Thoracic aorta (tissue), 2 donors: ENCODE data around the gene MOV10L1. TPM values are rescaled to one million over a fixed set of nuclear protein-coding genes. Genes with fewer than 3 reads are reported as not detected.

Source experiments
- ATAC-seq: fragments of 150-250 bp; one replicate; pipeline ENCODE4 v1.8.0; 2017; ENCODE audit warnings: low read depth; ENCODE audit not compliant: insufficient number of reproducible peaks, low FRiP score
- DNase-seq: peaks from one replicate; pipeline ENCODE4 v3.0.0-alpha.2; 2020; ENCODE audit warnings: low spot score
- H3K27ac ChIP-seq, 2 donors: fragments of 200-600 bp; sonication (generic); 1 replicate in 1 of 2; 2 replicates in 1 of 2; pipeline ENCODE4 v1.5.1; 2016; ENCODE audit warnings: mild to moderate bottlenecking in 2 of 2, moderate library complexity in 2 of 2
- H3K27me3 ChIP-seq: fragments of 200-600 bp; sonication (generic); replicated peaks from 2 replicates; pipeline ENCODE4 v1.6.0; 2016; ENCODE audit warnings: mild to moderate bottlenecking; ENCODE audit not compliant: insufficient read depth
- H3K36me3 ChIP-seq: fragments of 200-600 bp; sonication (generic); one replicate; pipeline ENCODE4 v1.5.1; 2016
- H3K4me1 ChIP-seq, 2 donors: fragments of 200-600 bp; sonication (generic); 1 replicate in 1 of 2; 2 replicates in 1 of 2; pipeline versions ENCODE4 v1.5.1 to v1.6.0; 2016; ENCODE audit warnings: low read depth in 2 of 2, mild to moderate bottlenecking in 1 of 2; ENCODE audit not compliant: control insufficient read depth in 1 of 2
- H3K4me3 ChIP-seq: fragments of 200-600 bp; sonication (generic); 2 replicates; pipeline ENCODE4 v1.5.1; 2016; ENCODE audit warnings: mild to moderate bottlenecking
- H3K9me3 ChIP-seq: fragments of 200-600 bp; sonication (generic); 2 replicates; pipeline ENCODE4 v1.5.1; 2016
- CTCF ChIP-seq: fragments of 200-600 bp; sonication (generic); IDR thresholded peaks from one replicate; pipeline ENCODE4 v1.5.1; 2019; ENCODE audit warnings: antibody characterized with exemption
- total RNA-seq, 2 donors: library from RNA; depleted of rRNA; stranded (reverse); fragments of >200 nt; gene quantifications; one replicate each; pipeline versions ENCODE4 v1.1.0 to v1.2.3, GENCODE V29; 2016

MOV10L1 gene
- total RNA-seq, 2 donors from 2014 or later, result 4.6 to 7.4 TPM

- Histone ChIP-seq H3K4me3 (no peak overlapping the region), H3K9me3 (no peaks in the 10 kb centered on the region), H3K27me3 (no peaks in the 10 kb centered on the region), H3K36me3 (no peaks in the 10 kb centered on the region), H3K27ac (no peak overlapping the region), H3K4me1 (peaks cover 5 to 12% of the 10 kb centered on the region in 2 donors)
- DNase-seq, result no peak
- ATAC-seq, result no peak
- no peak for TF ChIP-seq CTCF
Measured at GRCh38 chr22:50107529-50107928, 17.7 kb downstream of the MOV10L1 start.

- no peak overlapping the region for H3K4me3 ChIP-seq
- H3K4me1 ChIP-seq, result peaks cover 8 to 44% of the 10 kb centered on the region in 2 donors
- TF ChIP-seq CTCF, result no peak
- no peaks in the 10 kb centered on the region for H3K36me3 ChIP-seq
- H3K27me3 ChIP-seq, result no peaks in the 10 kb centered on the region
- ATAC-seq (no peak), DNase-seq (no peak)
- H3K9me3 ChIP-seq, result no peaks in the 10 kb centered on the region
- H3K27ac ChIP-seq, result no peak overlapping the region
Measured at GRCh38 chr22:50111056-50111455, 21.2 kb downstream of the MOV10L1 start.

DNA sequence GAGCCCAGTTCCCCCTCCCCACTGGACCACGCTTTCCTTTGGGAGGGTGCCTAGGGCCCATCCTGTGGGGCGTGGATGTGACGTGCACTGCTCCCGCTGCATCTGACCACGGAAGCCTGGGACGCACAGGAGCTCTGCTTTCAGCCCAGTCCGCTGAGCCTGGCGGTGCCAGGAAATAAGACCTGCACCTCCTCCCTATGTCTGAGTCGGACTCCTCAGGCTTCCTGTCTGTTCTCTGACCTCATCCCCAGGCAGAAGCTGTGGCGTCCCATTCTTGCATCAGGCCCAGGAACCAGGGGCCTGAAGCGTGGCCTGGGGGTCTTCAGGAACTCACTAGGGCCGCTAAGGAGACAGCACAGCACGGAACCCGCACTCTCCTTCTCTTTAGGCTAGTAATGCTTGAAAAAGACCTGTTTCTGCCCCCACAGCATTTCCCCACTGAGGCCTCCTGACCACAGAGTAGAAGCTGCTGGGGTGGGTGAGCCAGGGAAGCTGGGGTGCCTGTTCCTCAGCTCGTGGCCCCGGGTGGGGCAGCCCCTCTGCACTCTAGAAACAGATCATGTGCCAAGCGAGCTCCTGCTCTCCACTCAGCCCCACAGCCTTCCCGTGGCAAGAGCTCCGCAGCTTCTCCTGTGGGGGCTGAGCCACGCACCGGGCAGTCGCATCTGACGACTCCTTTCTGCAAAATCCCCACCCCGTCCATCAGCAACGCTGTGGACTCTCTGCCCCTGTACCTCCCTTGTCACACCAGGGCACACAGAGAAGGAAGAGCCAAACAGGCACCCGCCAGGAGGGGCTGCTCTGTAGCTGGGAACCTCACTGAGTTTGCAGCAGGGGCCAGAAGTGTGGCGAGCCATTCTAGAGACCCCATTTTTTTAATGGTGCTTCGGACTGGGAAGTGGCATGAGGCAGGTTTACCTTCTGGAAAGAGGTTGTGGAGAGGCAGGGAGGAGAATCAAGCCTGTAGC lies 22.6 kb downstream of the MOV10L1 start:
- ATAC-seq (peak; percentile 13), DNase-seq (no peak)
- H3K36me3 ChIP-seq, result no peaks in the 10 kb centered on the region
- no peak for TF ChIP-seq CTCF
- no peaks in the 10 kb centered on the region for H3K9me3 ChIP-seq
- H3K27ac ChIP-seq, result peak overlapping the region; percentile 83 to 86
- H3K27me3 ChIP-seq, result no peaks in the 10 kb centered on the region
- peaks cover 8 to 44% of the 10 kb centered on the region in 2 donors for H3K4me1 ChIP-seq
- H3K4me3 ChIP-seq, result peak overlapping the region; percentile 6

DNA sequence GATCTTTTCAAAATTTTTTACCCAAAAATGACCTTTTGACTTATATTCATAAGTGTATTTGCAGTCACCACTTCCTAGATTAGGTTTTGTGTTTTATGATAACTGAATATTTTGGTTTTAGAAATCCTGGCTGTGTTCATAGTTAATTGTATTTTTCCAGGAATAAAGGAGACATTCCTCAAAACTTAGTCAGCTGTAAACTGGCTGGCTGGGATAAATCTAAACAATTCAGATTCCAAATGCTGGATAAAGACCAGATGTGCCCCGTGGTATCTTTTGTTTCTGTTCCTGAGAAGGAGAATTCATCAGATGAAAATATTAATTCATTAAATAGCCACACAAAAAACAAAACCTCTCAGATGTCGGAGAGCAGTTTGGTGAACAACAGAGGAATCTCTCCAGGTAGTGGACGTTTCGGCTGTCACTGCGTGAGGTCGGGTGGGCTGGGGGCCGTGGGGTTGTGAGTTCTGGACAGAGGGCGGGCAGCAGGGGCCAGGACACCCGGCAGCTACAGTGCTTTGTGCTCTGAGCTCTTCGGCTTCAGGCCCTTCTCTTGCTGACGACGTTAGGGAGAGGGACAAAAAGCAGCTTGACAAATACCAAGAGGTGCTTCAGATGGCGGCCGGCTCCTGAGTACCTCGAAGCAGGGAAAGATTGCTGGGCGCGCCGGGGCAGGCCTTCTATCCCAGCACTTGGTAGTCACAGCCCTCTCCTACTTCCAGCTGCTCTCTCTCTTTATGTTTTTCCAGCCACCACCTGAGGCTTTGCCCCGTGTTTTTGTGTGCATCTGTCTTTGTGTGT lies 24.6 kb downstream of the MOV10L1 start:
- Histone ChIP-seq H3K4me1 (peaks cover 13 to 63% of the 10 kb centered on the region in 2 donors), H3K27me3 (no peaks in the 10 kb centered on the region), H3K4me3 (peak overlapping the region; percentile 63), H3K9me3 (no peaks in the 10 kb centered on the region), H3K36me3 (no peaks in the 10 kb centered on the region), H3K27ac (peak overlapping the region; percentile 83 to 86)
- DNase-seq, result no peak
- ATAC-seq, result peak; percentile 58
- TF ChIP-seq CTCF, result no peak

DNA sequence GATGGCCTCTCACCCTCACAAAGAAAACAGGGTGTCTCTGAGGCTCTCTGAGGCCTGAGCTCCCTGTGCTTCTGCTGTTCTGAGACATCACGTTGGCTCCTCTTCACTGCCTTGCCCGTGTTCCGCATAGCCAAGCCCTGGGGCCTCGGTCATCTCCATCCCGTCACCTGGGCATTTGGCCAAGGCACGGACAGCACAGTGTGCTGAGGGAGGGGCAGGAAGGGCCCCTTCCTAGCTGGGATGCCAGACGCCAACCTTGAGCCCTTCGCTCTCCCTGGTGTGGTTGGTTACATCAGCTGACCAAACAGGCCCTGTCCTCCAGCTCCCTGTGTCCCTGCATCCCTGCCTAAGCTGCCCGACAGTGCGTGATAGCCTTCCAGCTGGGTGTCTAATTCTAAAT lies 25.9 kb downstream of the MOV10L1 start:
- H3K27ac ChIP-seq, result peak overlapping the region; percentile 19 to 54
- no peak for ATAC-seq
- no peak for TF ChIP-seq CTCF
- no peaks in the 10 kb centered on the region for H3K36me3 ChIP-seq
- H3K27me3 ChIP-seq, result no peaks in the 10 kb centered on the region
- H3K9me3 ChIP-seq, result no peaks in the 10 kb centered on the region
- H3K4me1 ChIP-seq, result peaks cover 13 to 72% of the 10 kb centered on the region in 2 donors
- no peak for DNase-seq
- no peak overlapping the region for H3K4me3 ChIP-seq
